Naive thymus-derived CD8-positive, alpha-beta T cell (primary cell): ENCODE data around the gene OR13C5. TPM values are rescaled to one million over a fixed set of nuclear protein-coding genes. Genes with fewer than 3 reads are reported as not detected.
"Not testable (repeated sequence)": the region's sequence is repeated elsewhere in the genome, so short reads cannot be mapped to it uniquely, and the experiment has no call there.

Experiments used
- ATAC-seq, 2 donors: fragments of 150-1000 bp; cut with Tn5 transposase in 1 of 2; sonication (Bioruptor Pico), chemical (Tn5 transposase) in 1 of 2; 1 replicate in 1 of 2; 2 replicates in 1 of 2; pipeline ENCODE4 v1.10.0; 2021; ENCODE audit warnings: mild to moderate bottlenecking in 2 of 2, moderate library complexity in 2 of 2
- POLR2A ChIA-PET: fragments of 350-600 bp; sonication (Branson Sonifier 250); formaldehyde crosslinking; loops from one replicate; lab custom pipeline; 2021; ENCODE audit warnings: antibody characterized with exemption; lab: Charles Lee
- DNase-seq, 10 donors: peaks; one replicate each; pipeline versions ENCODE4 v3.0.0 to v3.0.0-alpha.2; 2020 to 2022
- H3K27ac Mint-ChIP-seq, 10 donors: one replicate each; pipeline ENCODE4 v1.8.0; 2020 to 2022; ENCODE audit warnings: mild to moderate bottlenecking in 10 of 10, mixed read lengths in 10 of 10, moderate library complexity in 4 of 10, inconsistent platforms in 1 of 10
- H3K27me3 Mint-ChIP-seq, 5 donors: one replicate each; pipeline ENCODE4 v1.8.0; 2021 to 2022; ENCODE audit warnings: mixed read lengths in 5 of 5
- H3K36me3 Mint-ChIP-seq, 3 donors: one replicate each; pipeline ENCODE4 v1.8.0; 2020 to 2022; ENCODE audit warnings: mixed read lengths in 3 of 3, mild to moderate bottlenecking in 2 of 3, inconsistent platforms in 1 of 3
- H3K4me1 Mint-ChIP-seq, 4 donors: one replicate each; pipeline ENCODE4 v1.8.0; 2021 to 2022; ENCODE audit warnings: mixed read lengths in 4 of 4
- H3K4me3 Mint-ChIP-seq, 10 donors: one replicate each; pipeline ENCODE4 v1.8.0; 2020 to 2022; ENCODE audit warnings: mild to moderate bottlenecking in 10 of 10, mixed read lengths in 10 of 10, moderate library complexity in 6 of 10, inconsistent platforms in 1 of 10
- H3K9me3 Mint-ChIP-seq, 9 donors: one replicate each; pipeline ENCODE4 v1.8.0; 2020 to 2022; ENCODE audit warnings: mixed read lengths in 9 of 9, mild to moderate bottlenecking in 3 of 9, inconsistent platforms in 1 of 9, moderate library complexity in 1 of 9
- polyA plus RNA-seq, 3 donors: library from polyadenylated mRNA; unstranded; fragments of 300-500 nt; fragmentation: Illumina TruSeq; gene quantifications; one replicate each; pipeline ENCODE4 v1.2.3, GENCODE V29; 2021
- total RNA-seq, 8 experiments: library from RNA in 2 of 8; stranded (reverse) in 2 of 8; gene quantifications; one replicate each; pipeline ENCODE4 v1.2.3 and lab custom pipeline; 2021 to 2026

The OR13C5 gene, protein sequence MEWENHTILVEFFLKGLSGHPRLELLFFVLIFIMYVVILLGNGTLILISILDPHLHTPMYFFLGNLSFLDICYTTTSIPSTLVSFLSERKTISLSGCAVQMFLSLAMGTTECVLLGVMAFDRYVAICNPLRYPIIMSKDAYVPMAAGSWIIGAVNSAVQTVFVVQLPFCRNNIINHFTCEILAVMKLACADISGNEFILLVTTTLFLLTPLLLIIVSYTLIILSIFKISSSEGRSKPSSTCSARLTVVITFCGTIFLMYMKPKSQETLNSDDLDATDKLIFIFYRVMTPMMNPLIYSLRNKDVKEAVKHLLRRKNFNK
- total RNA-seq (not detected), polyA plus RNA-seq (not detected), total RNA-seq (lab: John Stamatoyannopoulos, UW) (0 reads per million in 6 experiments)

GRCh38 chr9:104599313-104599712 lies at the start of gene OR13C5:
OR13C5 (minus strand) TSS chr9:104599413; CDS start chr9:104599413, 0 bp downstream.
- H3K4me1 Mint-ChIP-seq, H3K9me3 Mint-ChIP-seq, H3K36me3 Mint-ChIP-seq, DNase-seq, H3K27ac Mint-ChIP-seq, POLR2A ChIA-PET, H3K4me3 Mint-ChIP-seq, ATAC-seq: not testable (repeated sequence)
- H3K27me3 Mint-ChIP-seq: peaks cover 0 to 11% (median 0%) of the 10 kb centered on the region in 5 donors

DNA sequence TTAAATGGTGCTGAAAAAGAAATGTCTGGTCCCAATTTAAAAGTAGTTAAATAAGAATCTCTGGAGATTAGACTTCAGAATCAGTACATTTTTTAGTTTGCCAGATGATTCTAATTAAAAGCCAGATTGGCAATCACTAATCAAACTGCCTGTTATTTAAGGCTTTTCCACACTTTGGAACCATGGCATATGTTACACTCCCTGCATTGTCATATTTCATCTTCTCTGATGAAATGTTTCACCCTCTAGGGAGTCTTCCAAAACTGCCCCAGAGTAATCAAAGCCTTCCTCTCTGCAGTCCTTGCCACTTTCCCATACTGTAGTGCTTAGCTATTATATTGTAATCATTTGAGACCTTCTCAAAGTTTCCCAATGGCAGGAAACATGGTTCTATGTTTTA lies 36.2 kb upstream of the OR13C5 start:
- ATAC-seq: no peak
- DNase-seq: no peak
- peaks cover 0 to 11% (median 7%) of the 10 kb centered on the region in 3 donors for H3K36me3 Mint-ChIP-seq
- POLR2A ChIA-PET: no interaction called here
- H3K4me1 Mint-ChIP-seq: no peaks in the 10 kb centered on the region
- peak overlapping the region in 1 of 10 donors; percentile 28 for H3K4me3 Mint-ChIP-seq
- peaks cover 13 to 31% (median 28%) of the 10 kb centered on the region in 9 donors for H3K9me3 Mint-ChIP-seq
- H3K27me3 Mint-ChIP-seq: peaks cover 0 to 6% (median 0%) of the 10 kb centered on the region in 5 donors
- H3K27ac Mint-ChIP-seq: no peak overlapping the region

- Mint-ChIP-seq H3K27ac (no peak overlapping the region), H3K4me3 (no peak overlapping the region), H3K9me3 (peaks cover 1 to 18% (median 14%) of the 10 kb centered on the region in 9 donors), H3K4me1 (no peaks in the 10 kb centered on the region), H3K27me3 (peaks cover 0 to 6% (median 0%) of the 10 kb centered on the region in 5 donors), H3K36me3 (peaks cover 0 to 7% (median 4%) of the 10 kb centered on the region in 3 donors)
- POLR2A ChIA-PET: no interaction called here
- DNase-seq (no peak), ATAC-seq (no peak)
Measured at GRCh38 chr9:104633976-104634520, 34.8 kb upstream of the OR13C5 start.

DNA sequence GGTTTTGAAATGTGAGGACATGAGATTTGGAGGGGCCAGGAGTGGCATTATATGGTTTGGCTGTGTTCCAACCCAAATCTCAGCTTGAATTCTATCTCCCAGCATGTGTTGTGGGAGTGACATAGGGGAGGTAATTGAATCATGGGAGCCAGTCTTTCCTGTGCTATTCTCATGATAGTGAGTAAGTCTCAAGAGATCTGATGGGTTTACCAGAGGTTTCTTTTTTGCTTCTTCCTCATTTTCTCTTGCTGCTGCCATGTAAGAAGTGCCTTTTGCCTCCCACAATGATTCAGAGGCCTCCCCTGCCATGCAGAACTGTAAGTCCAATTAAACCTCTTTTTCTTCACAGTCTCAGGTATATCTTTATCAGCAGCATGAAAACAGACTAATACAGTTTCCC lies 26.8 kb upstream of the OR13C5 start:
- not testable (repeated sequence) for H3K27me3 Mint-ChIP-seq, H3K4me1 Mint-ChIP-seq, H3K27ac Mint-ChIP-seq

DNA sequence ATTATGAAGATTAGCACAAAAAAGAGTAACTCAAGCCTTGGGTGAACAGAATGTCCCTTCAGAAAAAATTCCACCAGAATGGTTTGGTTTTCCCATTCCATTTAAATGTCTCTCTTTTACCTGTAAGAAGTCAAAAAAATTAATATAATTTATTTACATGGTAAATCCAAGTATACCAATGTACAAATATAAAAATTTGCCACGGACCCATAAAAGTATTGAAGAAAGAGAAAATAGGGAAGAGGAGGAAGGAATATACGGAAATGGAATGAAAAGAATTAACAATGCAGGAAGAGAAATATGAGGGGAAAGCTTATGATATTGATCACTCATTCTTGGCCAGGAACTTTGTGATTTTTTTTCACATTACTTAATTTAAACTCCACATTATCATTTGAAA lies 18.9 kb upstream of the OR13C5 start, which contains the start of gene OR13C9:
OR13C9 (minus strand) TSS at position 101 of the 400 bp plus-strand sequence; CDS start at position 101, 0 bp downstream.
- POLR2A ChIA-PET: no interaction called here
- Mint-ChIP-seq H3K27ac (peak within 1 kb of the TSS in 2 of 10 donors; percentile 22 to 26), H3K4me3 (no peak within 1 kb of the TSS), H3K9me3 (peaks cover 0 to 6% (median 4%) of the 10 kb centered on the region in 9 donors), H3K27me3 (no peaks in the 10 kb centered on the region), H3K4me1 (no peaks in the 10 kb centered on the region), H3K36me3 (no peaks in the 10 kb centered on the region)
- no peak for ATAC-seq
- DNase-seq: no peak

More for the DNA sequence above, 26.8 kb upstream of the OR13C5 start:
- DNase-seq, H3K4me3 Mint-ChIP-seq, ATAC-seq, H3K36me3 Mint-ChIP-seq, POLR2A ChIA-PET: not testable (repeated sequence)
- H3K9me3 Mint-ChIP-seq: peaks cover 0 to 23% (median 12%) of the 10 kb centered on the region in 9 donors

- DNase-seq (no peak), ATAC-seq (no peak)
- H3K4me3 Mint-ChIP-seq: no peak overlapping the region
- H3K9me3 Mint-ChIP-seq: peaks cover 0 to 6% (median 2%) of the 10 kb centered on the region in 9 donors
- H3K27ac Mint-ChIP-seq: no peak overlapping the region
- POLR2A ChIA-PET: no interaction called here
- H3K27me3 Mint-ChIP-seq: peaks cover 0 to 2% (median 0%) of the 10 kb centered on the region in 5 donors
- H3K4me1 Mint-ChIP-seq: no peaks in the 10 kb centered on the region
- no peaks in the 10 kb centered on the region for H3K36me3 Mint-ChIP-seq
Measured at GRCh38 chr9:104617418-104617817, 18.2 kb upstream of the OR13C5 start.

DNA sequence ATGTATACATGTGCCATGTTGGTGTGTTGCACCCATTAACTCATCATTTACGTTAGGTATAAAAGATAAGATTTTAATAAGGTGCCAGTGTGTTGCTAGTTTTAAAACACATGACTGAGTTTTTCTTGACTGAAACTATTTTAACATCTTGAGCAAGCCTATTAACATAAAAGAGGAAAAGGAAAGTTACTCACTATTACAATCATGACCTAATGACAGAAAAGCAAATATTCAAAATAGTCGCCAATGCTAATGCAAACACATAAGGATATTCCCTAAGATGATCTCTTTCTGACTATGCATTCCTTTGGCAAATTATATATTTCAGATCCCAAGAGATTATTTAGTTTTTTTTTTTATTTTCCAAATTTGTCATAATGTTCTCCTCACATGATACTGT lies 12.0 kb upstream of the OR13C5 start:
- no peak for ATAC-seq

GRCh38 chr9:104608336-104608735 lies 9.1 kb upstream of the OR13C5 start:
- DNase-seq (no peak), ATAC-seq (no peak)
- Mint-ChIP-seq H3K36me3 (no peaks in the 10 kb centered on the region), H3K4me1 (no peaks in the 10 kb centered on the region), H3K27ac (no peak overlapping the region), H3K27me3 (peaks cover 0 to 5% (median 0%) of the 10 kb centered on the region in 5 donors), H3K4me3 (no peak overlapping the region), H3K9me3 (no peaks in the 10 kb centered on the region)
- POLR2A ChIA-PET: no interaction called here

More for the DNA sequence above, 12.0 kb upstream of the OR13C5 start:
- POLR2A ChIA-PET: no interaction called here
- peaks cover 0 to 4% (median 2%) of the 10 kb centered on the region in 9 donors for H3K9me3 Mint-ChIP-seq
- no peak overlapping the region for H3K4me3 Mint-ChIP-seq
- DNase-seq: no peak
- peaks cover 0 to 2% (median 0%) of the 10 kb centered on the region in 5 donors for H3K27me3 Mint-ChIP-seq
- no peaks in the 10 kb centered on the region for H3K4me1 Mint-ChIP-seq
- no peaks in the 10 kb centered on the region for H3K36me3 Mint-ChIP-seq
- H3K27ac Mint-ChIP-seq: no peak overlapping the region

- Mint-ChIP-seq H3K4me3 (no peak overlapping the region), H3K27ac (no peak overlapping the region), H3K27me3 (peaks cover 0 to 5% (median 0%) of the 10 kb centered on the region in 5 donors), H3K4me1 (no peaks in the 10 kb centered on the region), H3K36me3 (no peaks in the 10 kb centered on the region), H3K9me3 (no peaks in the 10 kb centered on the region)
- DNase-seq (no peak), ATAC-seq (no peak)
- POLR2A ChIA-PET: no interaction called here
Measured at GRCh38 chr9:104606152-104606551, 6.9 kb upstream of the OR13C5 start.

DNA sequence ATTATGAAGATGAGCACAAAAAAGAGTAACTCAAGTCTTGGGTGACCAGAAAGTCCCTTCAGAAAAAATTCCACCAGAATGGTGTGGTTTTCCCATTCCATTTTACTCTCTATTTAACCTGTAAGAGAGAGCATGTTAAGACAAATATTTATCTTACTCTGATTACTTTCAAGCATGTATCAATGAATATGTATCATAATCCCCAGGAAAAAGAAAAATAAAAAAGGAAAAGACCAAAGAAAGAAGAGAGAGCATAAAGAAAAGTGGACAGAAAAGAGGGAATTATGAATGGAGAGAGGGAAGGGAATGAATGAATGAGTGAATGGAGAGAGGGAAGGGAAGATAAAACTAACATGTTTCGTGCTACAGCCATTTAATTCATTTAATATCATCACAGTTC lies 6.3 kb upstream of the OR13C5 start, which contains the start of gene OR13C2:
OR13C2 (minus strand) TSS at position 101 of the 400 bp plus-strand sequence; CDS start at position 101, 0 bp downstream.
- H3K27me3 Mint-ChIP-seq, DNase-seq, POLR2A ChIA-PET, H3K4me3 Mint-ChIP-seq, H3K36me3 Mint-ChIP-seq, H3K4me1 Mint-ChIP-seq, H3K9me3 Mint-ChIP-seq, H3K27ac Mint-ChIP-seq, ATAC-seq: not testable (repeated sequence)

- Mint-ChIP-seq H3K4me1 (no peaks in the 10 kb centered on the region), H3K9me3 (no peaks in the 10 kb centered on the region), H3K27me3 (peaks cover 0 to 5% (median 0%) of the 10 kb centered on the region in 5 donors), H3K27ac (no peak overlapping the region), H3K4me3 (no peak overlapping the region), H3K36me3 (no peaks in the 10 kb centered on the region)
- POLR2A ChIA-PET: no interaction called here
- DNase-seq: no peak
- no peak for ATAC-seq
Measured at GRCh38 chr9:104604801-104605200, 5.6 kb upstream of the OR13C5 start.

DNA sequence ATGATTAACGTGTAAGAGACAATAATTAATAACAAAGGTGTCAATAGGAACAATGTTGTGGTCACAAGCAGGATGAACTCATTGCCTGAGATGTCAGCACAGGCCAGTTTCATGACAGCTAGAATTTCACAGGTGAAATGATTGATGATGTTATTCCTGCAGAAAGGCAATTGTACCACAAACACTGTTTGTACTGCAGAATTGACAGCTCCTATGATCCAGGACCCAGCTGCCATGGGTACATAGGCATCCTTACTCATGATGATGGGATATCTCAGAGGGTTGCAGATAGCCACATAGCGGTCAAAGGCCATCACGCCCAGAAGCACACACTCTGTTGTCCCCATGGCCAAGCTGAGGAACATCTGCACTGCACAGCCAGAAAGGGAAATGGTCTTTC lies 464 bp downstream of the OR13C5 start:
- ATAC-seq, H3K9me3 Mint-ChIP-seq, DNase-seq, POLR2A ChIA-PET, H3K4me3 Mint-ChIP-seq, H3K27ac Mint-ChIP-seq, H3K36me3 Mint-ChIP-seq, H3K4me1 Mint-ChIP-seq: not testable (repeated sequence)
- H3K27me3 Mint-ChIP-seq: peaks cover 0 to 11% (median 0%) of the 10 kb centered on the region in 5 donors

GRCh38 chr9:104589626-104590025 lies 9.6 kb downstream of the OR13C5 start:
- H3K4me1 Mint-ChIP-seq: no peaks in the 10 kb centered on the region
- peaks cover 0 to 14% (median 2%) of the 10 kb centered on the region in 5 donors for H3K27me3 Mint-ChIP-seq
- H3K27ac Mint-ChIP-seq: no peak overlapping the region
- ATAC-seq (no peak), DNase-seq (no peak)
- peaks cover 0 to 10% (median 0%) of the 10 kb centered on the region in 3 donors for H3K36me3 Mint-ChIP-seq
- no peak overlapping the region for H3K4me3 Mint-ChIP-seq
- H3K9me3 Mint-ChIP-seq: peaks cover 0 to 17% (median 9%) of the 10 kb centered on the region in 9 donors
- POLR2A ChIA-PET: no interaction called here
